ENCODE data around the gene TNS1.
"Not testable (repeated sequence)": the region's sequence is repeated elsewhere in the genome, so short reads cannot be mapped to it uniquely, and the experiment has no call there.

TNS1 gene

DNA sequence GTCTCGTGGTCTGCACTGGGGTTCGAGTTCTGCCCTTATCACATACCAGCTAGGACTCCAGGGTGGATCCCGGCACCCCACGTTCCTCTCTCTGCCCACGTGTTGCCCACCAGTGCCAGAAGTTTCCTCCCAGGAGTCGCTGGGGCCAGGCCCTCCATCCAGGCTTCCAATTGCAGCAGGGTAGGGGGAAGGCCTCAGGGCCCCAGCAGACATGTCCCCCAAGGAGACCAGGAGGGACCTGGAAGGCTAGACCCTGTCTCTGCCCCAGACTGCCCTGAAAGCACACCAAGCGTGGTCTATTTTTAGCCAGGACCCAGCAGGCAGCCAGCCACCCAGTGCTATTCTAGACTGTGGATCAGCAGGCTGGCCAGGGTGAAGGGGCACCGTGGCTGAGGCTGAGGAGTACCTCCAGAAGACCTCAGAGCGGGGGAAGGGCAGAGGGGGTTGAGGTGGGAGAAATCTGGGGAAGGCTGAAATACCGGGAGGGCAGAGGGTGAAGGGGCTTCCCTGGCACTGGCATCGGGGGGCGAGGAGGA, 18.8 kb upstream of the TNS1 start:
- Histone ChIP-seq H3K9me3 (ENCODE audit: insufficient read depth, low read depth, low read length) (no peaks in the 10 kb centered on the region), H3K27ac (ENCODE audit: low read depth, low read length) (no peak overlapping the region), H3K9ac (ENCODE audit: low read depth, low read length) (no peak overlapping the region), H3K27me3 (ENCODE audit: insufficient read depth, low read length) (no peaks in the 10 kb centered on the region), H3K4me3 (ENCODE audit: low read length) (no peak overlapping the region), H3K36me3 (ENCODE audit: insufficient read depth, low read length) (no peaks in the 10 kb centered on the region), H3K4me1 (ENCODE audit: insufficient read depth, low read length) (peaks cover 4% of the 10 kb centered on the region; the same call in 1 of the 2 replicates)
- WGBS: 83% methylated on average over 12 of the region's 12 CpGs

DNA sequence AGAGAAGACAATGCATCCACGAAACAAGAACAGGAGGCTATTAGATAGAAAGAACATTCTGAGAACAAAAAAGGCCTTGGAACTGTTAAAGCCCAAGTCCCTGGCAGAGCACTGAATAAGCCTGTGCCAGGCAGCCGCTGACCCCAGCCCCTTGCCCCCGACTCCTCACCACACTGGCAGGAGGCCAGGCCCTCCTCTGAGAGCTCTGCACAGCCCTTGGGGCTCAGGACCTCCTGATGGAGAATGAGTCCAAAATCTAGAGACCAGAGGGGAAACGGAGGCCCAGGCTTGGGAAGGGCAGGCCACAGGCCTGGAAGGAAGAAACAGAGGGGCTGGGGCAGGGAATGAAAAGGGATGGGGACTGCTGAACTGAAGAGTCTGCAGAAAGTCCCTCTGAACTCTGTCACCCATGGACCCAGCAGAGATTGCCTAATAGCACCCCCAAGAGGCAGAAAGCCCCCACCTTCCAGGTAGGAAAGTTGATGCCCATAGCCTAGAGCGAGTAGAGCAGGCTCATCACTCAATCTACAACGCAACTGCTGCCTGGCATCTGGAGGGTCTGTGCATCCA, 18.3 kb upstream of the TNS1 start:
- H3K27ac ChIP-seq (ENCODE audit: low read depth, low read length): no peak overlapping the region
- whole genome bisulfite sequencing: 85% methylated on average over 6 of the region's 6 CpGs
- H3K36me3 ChIP-seq (ENCODE audit: insufficient read depth, low read length): no peaks in the 10 kb centered on the region
- peaks cover 6% of the 10 kb centered on the region; the same call in 1 of the 2 replicates for H3K4me1 ChIP-seq (ENCODE audit: insufficient read depth, low read length)
- H3K9me3 ChIP-seq (ENCODE audit: insufficient read depth, low read depth, low read length): no peaks in the 10 kb centered on the region
- no peaks in the 10 kb centered on the region for H3K27me3 ChIP-seq (ENCODE audit: insufficient read depth, low read length)
- H3K4me3 ChIP-seq (ENCODE audit: low read length): no peak overlapping the region
- H3K9ac ChIP-seq (ENCODE audit: low read depth, low read length): no peak overlapping the region

DNA sequence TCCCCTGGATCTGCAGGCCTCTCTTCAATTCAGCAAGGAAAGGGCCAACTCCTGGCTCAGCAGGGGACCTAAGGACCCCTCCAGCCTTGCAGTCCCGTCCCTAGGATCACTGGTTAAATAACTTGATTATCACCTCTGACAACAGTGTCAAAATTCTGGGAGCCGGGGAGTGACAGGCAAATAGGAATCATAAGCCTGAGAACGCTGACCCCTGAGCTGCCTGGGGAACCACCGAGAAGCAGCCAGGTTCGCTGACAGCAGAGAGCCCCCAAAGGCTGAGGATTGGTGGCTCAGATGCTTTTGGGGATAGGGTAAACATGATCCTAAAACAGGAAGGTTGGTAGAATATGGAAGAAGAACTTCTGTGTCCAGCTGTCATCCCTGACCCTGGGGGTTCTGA, 17.5 kb upstream of the TNS1 start:
- Histone ChIP-seq H3K4me1 (ENCODE audit: insufficient read depth, low read length) (peaks cover 4% of the 10 kb centered on the region; the same call in 1 of the 2 replicates), H3K9ac (ENCODE audit: low read depth, low read length) (no peak overlapping the region), H3K36me3 (ENCODE audit: insufficient read depth, low read length) (no peaks in the 10 kb centered on the region), H3K9me3 (ENCODE audit: insufficient read depth, low read depth, low read length) (no peaks in the 10 kb centered on the region), H3K27me3 (ENCODE audit: insufficient read depth, low read length) (no peaks in the 10 kb centered on the region), H3K27ac (ENCODE audit: low read depth, low read length) (no peak overlapping the region), H3K4me3 (ENCODE audit: low read length) (no peak overlapping the region)
- WGBS: 70% methylated on average over 5 of the region's 5 CpGs

DNA sequence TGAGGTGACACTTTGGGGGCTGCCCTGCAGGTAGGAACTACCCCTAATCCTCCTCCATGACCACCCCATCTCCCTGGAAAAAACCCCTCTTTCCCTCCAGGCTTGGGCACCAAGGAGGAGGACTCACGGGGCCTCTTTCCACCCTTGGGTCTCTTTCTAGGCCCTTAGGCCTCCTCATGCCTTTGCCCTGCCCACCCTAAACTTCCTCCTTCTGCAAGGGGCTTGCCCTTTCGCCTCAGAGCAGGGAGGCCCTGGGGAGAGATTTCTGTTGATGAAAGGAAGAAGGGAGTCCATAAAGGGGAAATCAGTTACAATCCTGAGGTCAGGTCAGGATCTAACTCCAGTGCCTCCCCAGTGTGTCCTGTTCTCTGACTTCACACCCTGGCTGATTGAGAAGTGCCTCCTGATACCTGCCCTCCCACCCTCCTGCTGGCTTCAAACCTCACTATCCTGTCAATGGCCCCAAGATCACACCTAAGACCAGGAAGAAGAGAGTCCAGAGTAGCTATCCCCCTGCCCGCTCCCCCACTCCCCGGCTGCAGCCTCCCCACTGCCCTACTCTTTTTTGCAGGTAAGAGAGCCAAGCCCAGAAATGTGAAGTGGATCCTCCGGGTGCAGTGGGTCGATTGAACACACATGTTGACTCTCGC, 16.7 kb upstream of the TNS1 start:
- Histone ChIP-seq H3K4me1 (ENCODE audit: insufficient read depth, low read length) (peaks cover 4% of the 10 kb centered on the region; the same call in 1 of the 2 replicates), H3K4me3 (ENCODE audit: low read length) (no peak overlapping the region), H3K9ac (ENCODE audit: low read depth, low read length) (no peak overlapping the region), H3K27ac (ENCODE audit: low read depth, low read length) (no peak overlapping the region), H3K27me3 (ENCODE audit: insufficient read depth, low read length) (no peaks in the 10 kb centered on the region), H3K36me3 (ENCODE audit: insufficient read depth, low read length) (no peaks in the 10 kb centered on the region), H3K9me3 (ENCODE audit: insufficient read depth, low read depth, low read length) (no peaks in the 10 kb centered on the region)
- WGBS: 75% methylated on average over 7 of the region's 7 CpGs

DNA sequence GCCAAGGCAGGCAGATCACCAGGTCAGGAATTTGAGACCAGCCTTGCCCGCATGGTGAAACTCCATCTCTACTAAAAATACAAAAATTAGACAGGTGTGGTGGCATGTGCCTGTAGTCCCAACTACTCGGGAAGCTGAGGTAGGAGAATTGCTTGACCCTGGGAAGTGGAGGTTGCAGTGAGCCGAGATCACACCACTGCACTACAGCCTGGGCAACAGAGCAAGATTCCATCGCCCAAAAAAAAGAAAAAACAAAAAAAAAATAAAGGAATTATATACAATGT, 16.0 kb upstream of the TNS1 start:
- not testable (repeated sequence) for H3K4me3 ChIP-seq (ENCODE audit: low read length); H3K9ac ChIP-seq (ENCODE audit: low read depth, low read length); H3K27me3 ChIP-seq (ENCODE audit: insufficient read depth, low read length); H3K27ac ChIP-seq (ENCODE audit: low read depth, low read length); H3K36me3 ChIP-seq (ENCODE audit: insufficient read depth, low read length); H3K4me1 ChIP-seq (ENCODE audit: insufficient read depth, low read length); H3K9me3 ChIP-seq (ENCODE audit: insufficient read depth, low read depth, low read length)
- WGBS: 91% methylated on average over 2 of the region's 4 CpGs

DNA sequence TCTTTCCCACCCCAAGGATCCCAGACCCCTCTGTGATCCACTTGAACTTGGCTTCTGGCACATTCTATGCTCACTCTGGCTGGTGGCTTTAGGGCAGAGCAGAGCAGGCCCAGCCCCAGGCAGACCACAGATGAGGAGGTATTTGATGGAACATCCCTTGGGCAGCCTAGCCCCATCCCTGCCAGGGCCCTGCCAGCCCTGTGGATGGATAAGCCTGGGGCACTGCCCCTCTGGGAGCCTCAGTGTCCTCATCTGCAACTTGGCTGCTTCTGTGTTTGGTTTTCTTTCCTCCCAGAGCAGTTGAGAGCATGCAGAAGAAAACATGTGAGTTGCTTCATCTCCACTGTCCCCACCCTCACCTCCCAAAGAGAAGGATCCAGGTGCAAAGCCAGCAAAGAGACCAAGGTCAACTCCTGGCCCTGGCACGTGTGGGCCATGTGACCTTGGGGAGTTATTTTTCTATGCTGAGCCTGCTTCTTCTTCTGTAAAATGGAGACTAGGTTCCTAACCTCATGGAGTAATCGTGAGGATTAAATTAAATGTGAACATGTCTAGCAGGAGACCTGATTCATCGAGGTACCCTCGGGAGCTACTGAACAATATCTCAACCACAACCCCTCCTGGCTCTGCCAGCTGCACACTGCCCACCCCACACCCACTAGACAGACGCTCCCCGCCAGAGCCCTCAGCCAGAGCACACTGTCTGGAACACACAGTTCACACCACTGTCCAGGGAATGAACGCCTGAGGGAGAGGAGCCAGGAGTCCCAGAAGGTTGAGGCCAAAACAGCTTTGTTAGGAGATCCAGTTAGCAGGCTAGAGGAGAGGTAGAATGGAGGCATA, 14.6 kb upstream of the TNS1 start:
- H3K27ac ChIP-seq (ENCODE audit: low read depth, low read length): no peak overlapping the region
- H3K9ac ChIP-seq (ENCODE audit: low read depth, low read length): no peak overlapping the region
- 92% methylated on average over 7 of the region's 7 CpGs for WGBS
- H3K4me3 ChIP-seq (ENCODE audit: low read length): no peak overlapping the region
- H3K9me3 ChIP-seq (ENCODE audit: insufficient read depth, low read depth, low read length): no peaks in the 10 kb centered on the region
- H3K36me3 ChIP-seq (ENCODE audit: insufficient read depth, low read length): no peaks in the 10 kb centered on the region
- peaks cover 5% of the 10 kb centered on the region for H3K27me3 ChIP-seq (ENCODE audit: insufficient read depth, low read length)
- peaks cover 4% of the 10 kb centered on the region; the same call in 1 of the 2 replicates for H3K4me1 ChIP-seq (ENCODE audit: insufficient read depth, low read length)

DNA sequence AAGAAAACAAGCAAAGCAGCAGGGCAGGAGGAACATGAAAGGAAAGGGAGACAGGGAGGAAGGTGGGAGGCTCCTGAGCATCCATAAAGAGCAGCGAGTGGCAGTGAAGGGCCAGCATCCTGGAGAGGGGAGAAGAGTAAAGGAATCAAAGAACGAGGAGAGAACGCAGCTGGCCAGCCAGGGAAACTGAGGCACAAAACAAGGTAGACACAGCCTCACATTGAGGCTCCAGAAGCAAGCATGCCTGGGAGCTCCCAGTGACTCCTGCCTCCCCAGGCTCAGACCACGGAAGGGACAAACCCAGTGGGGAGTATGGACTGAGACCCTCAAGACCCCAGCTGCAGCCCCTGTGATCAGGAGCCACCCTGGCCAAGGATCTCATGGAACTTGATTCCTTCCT, 14.0 kb upstream of the TNS1 start:
- Histone ChIP-seq H3K4me1 (ENCODE audit: insufficient read depth, low read length) (peaks cover 8% of the 10 kb centered on the region; the same call in 1 of the 2 replicates), H3K27ac (ENCODE audit: low read depth, low read length) (no peak overlapping the region), H3K36me3 (ENCODE audit: insufficient read depth, low read length) (no peaks in the 10 kb centered on the region), H3K4me3 (ENCODE audit: low read length) (no peak overlapping the region), H3K9me3 (ENCODE audit: insufficient read depth, low read depth, low read length) (no peaks in the 10 kb centered on the region), H3K27me3 (ENCODE audit: insufficient read depth, low read length) (peaks cover 11% of the 10 kb centered on the region), H3K9ac (ENCODE audit: low read depth, low read length) (no peak overlapping the region)
- 78% methylated on average over 4 of the region's 4 CpGs for WGBS

DNA sequence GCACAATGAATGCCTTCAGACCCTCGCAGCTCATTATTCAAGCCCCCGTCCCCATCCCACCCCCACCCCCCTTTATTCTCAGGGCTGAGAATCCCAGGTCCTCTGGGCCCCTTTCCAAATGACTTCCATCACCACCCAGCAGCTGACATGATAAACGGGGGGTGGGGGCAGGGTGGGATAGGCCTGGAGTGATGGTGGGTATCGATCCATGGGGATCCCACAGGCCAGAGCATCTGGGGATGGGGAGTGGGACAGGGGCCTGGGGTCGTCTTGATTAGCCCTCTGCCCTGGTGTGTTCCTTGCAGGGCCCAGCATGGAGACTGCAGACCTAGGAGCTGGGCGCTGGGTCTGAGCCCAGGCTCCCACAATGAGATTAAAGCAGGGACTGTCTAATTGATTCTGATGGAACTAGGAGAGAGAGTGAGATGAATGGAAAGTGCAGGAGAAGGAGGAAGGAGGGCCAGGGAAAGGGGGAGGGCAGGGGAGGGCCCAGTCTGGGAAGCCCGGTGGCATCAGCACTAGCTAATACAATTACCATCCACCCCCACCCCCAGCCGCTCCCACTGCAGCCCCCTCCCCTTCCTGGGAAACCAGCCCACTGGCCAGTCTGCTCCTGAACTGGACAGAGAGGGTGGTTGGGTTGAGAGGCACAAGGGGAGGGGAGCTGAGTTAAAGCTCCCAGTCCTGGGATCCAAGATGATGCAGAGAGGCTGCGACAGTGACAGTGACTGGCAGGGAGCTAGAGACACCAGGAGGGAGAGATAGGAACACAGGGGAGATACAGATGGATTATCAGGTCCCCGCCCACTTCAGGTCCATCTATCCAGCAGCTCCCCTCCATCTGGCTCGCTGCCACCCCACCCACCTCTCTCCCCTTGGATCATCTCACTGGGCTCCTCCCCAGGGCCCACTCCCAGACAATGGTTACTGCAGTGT, 13.1 kb upstream of the TNS1 start:
- H3K36me3 ChIP-seq (ENCODE audit: insufficient read depth, low read length): no peaks in the 10 kb centered on the region
- H3K27ac ChIP-seq (ENCODE audit: low read depth, low read length): no peak overlapping the region
- H3K4me3 ChIP-seq (ENCODE audit: low read length): no peak overlapping the region
- H3K4me1 ChIP-seq (ENCODE audit: insufficient read depth, low read length): peaks cover 13% of the 10 kb centered on the region
- H3K9me3 ChIP-seq (ENCODE audit: insufficient read depth, low read depth, low read length): no peaks in the 10 kb centered on the region
- peaks cover 21% of the 10 kb centered on the region for H3K27me3 ChIP-seq (ENCODE audit: insufficient read depth, low read length)
- WGBS: 48% methylated on average over 8 of the region's 11 CpGs
- no peak overlapping the region for H3K9ac ChIP-seq (ENCODE audit: low read depth, low read length)

DNA sequence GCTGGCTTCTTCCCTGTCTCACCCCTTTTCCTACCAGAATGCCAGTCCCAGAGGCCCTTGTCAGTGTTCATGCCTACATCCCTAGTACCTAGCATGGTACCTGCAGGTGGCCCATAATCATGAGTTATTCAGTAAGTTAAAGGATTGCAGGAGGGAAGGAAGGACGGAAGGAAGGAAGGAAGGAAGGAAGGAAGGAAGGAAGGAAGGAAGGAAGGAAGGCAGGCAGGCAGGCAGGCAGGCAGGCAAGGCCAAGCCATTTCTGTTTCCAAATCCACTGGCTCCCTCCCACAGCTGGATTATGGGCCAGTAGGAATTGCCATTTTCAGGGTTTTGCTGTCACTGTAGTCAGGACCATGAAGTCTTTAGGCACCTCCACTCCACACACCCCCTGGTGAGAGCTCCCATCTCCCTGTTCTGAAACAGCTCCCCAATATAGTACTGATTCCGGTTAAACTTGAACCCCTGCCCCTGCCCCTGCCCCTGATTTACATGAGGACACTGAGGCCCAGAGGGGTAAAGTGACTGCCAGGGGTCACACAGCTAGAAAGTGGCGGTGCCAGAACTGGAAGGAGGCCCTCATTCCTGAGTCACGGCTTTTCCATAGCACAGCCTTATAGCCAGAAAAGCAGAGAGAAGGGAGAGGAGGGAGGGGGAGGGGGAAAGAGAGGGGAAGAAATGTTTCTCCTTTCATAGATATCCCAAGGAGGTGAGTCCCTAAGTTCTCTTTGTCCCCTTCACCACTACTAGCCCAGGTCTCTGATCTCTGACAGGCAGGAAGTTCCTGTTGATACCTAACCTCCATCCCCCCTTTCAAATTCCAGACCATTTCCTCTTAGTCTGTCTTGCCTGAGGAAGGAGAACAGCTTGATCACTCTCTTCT, 12.2 kb upstream of the TNS1 start:
- no peak overlapping the region for H3K27ac ChIP-seq (ENCODE audit: low read depth, low read length)
- no peaks in the 10 kb centered on the region for H3K36me3 ChIP-seq (ENCODE audit: insufficient read depth, low read length)
- peaks cover 30% of the 10 kb centered on the region for H3K27me3 ChIP-seq (ENCODE audit: insufficient read depth, low read length)
- no peak overlapping the region for H3K4me3 ChIP-seq (ENCODE audit: low read length)
- no peaks in the 10 kb centered on the region for H3K9me3 ChIP-seq (ENCODE audit: insufficient read depth, low read depth, low read length)
- 62% methylated on average over 3 of the region's 4 CpGs for WGBS
- no peak overlapping the region for H3K9ac ChIP-seq (ENCODE audit: low read depth, low read length)
- H3K4me1 ChIP-seq (ENCODE audit: insufficient read depth, low read length): peaks cover 16% of the 10 kb centered on the region

DNA sequence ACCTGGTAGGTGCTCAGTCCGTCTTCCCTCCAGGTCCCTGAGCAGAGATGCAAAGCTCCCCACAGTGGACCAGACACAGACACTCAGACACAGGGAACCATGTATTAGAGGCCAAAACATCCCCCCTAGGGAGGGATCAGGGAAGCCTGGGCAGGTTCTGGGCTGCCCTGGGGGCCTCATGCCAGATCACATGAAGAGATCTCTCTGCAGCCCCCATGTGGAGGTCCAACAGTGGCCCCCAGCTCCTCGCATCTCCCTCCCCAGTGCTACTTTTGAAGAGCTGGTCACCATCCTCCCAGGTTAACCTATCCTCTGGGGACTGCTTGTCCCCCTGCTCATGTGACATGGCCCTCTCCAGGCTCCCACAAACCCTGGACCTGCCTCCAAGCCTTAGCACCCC, 10.5 kb upstream of the TNS1 start:
- H3K27ac ChIP-seq (ENCODE audit: low read depth, low read length): no peak overlapping the region
- no peak overlapping the region for H3K4me3 ChIP-seq (ENCODE audit: low read length)
- 86% methylated on average over 2 of the region's 2 CpGs for WGBS
- no peak overlapping the region for H3K9ac ChIP-seq (ENCODE audit: low read depth, low read length)
- H3K36me3 ChIP-seq (ENCODE audit: insufficient read depth, low read length): no peaks in the 10 kb centered on the region
- H3K27me3 ChIP-seq (ENCODE audit: insufficient read depth, low read length): peaks cover 46% of the 10 kb centered on the region
- H3K4me1 ChIP-seq (ENCODE audit: insufficient read depth, low read length): peaks cover 16% of the 10 kb centered on the region
- H3K9me3 ChIP-seq (ENCODE audit: insufficient read depth, low read depth, low read length): no peaks in the 10 kb centered on the region
